HL-60 (cell line): ENCODE data around the gene KIAA1217.

Source experiments
- DNase-seq, 2 experiments: peaks; one replicate each; pipeline ENCODE4 v3.0.0-alpha.2; 2010 to 2020; ENCODE audit warnings: low read depth in 1 of 2, low spot score in 1 of 2
- H3K27ac ChIP-seq: fragments of 250-450 bp; sonication (Bioruptor Pico); replicated peaks from 2 replicates; pipeline ENCODE4 v1.5.1; 2020; ENCODE audit warnings: mild to moderate bottlenecking, moderate library complexity
- H3K27me3 ChIP-seq: fragments of 250-450 bp; sonication (Bioruptor Pico); 2 replicates; pipeline ENCODE4 v1.5.1; 2021; ENCODE audit warnings: mild to moderate bottlenecking, moderate library complexity; ENCODE audit not compliant: insufficient read depth, poor library complexity, severe bottlenecking
- H3K4me3 ChIP-seq: replicated peaks from 2 replicates; pipeline ENCODE4 v1.5.1; 2011; ENCODE audit warnings: mild to moderate bottlenecking, control low read depth, low read length; ENCODE audit not compliant: insufficient read depth
- CTCF ChIP-seq: IDR thresholded peaks from one replicate; pipeline ENCODE4 v1.5.1; 2011; ENCODE audit warnings: low read length, control low read depth, inconsistent platforms; ENCODE audit not compliant: insufficient read depth
- GABPA ChIP-seq: IDR thresholded peaks from 2 replicates; pipeline ENCODE4 v1.6.1; 2012; ENCODE audit warnings: low read depth
- POLR2AphosphoS5 ChIP-seq: IDR thresholded peaks from 2 replicates; pipeline ENCODE4 v1.6.1; 2012; ENCODE audit warnings: low read depth
- REST ChIP-seq: IDR thresholded peaks from 2 replicates; pipeline ENCODE4 v1.6.1; 2012; ENCODE audit warnings: low read depth; ENCODE audit not compliant: insufficient replicate concordance
- SPI1 ChIP-seq: IDR thresholded peaks from 2 replicates; pipeline ENCODE4 v1.6.1; 2012; ENCODE audit warnings: low read depth, mild to moderate bottlenecking, borderline replicate concordance

The KIAA1217 gene

GRCh38 chr10:24568042-24568441, 359.1 kb downstream of the KIAA1217 start:
- no peak for TF ChIP-seq SPI1
- TF ChIP-seq GABPA: no peak
- TF ChIP-seq REST: no peak
- no peak for TF ChIP-seq POLR2AphosphoS5
- TF ChIP-seq CTCF: no peak
- no peaks in the 10 kb centered on the region for H3K27me3 ChIP-seq
- no peak for DNase-seq
- H3K27ac ChIP-seq: no peak overlapping the region
- no peak overlapping the region for H3K4me3 ChIP-seq

- Histone ChIP-seq H3K27me3 (no peaks in the 10 kb centered on the region), H3K4me3 (no peak overlapping the region), H3K27ac (no peak overlapping the region)
- no peak for DNase-seq
- TF ChIP-seq POLR2AphosphoS5: no peak
These were observed 360.4 kb downstream of the KIAA1217 start for GRCh38 chr10:24569330-24569796.

GRCh38 chr10:24569828-24570657, 361.1 kb downstream of the KIAA1217 start:
- DNase-seq: no peak
- H3K27ac ChIP-seq: no peak overlapping the region

More at GRCh38 chr10:24569828-24570657, 361.1 kb downstream of the KIAA1217 start:
- Histone ChIP-seq H3K27me3 (no peaks in the 10 kb centered on the region), H3K4me3 (no peak overlapping the region)
- no peak for TF ChIP-seq SPI1
- TF ChIP-seq POLR2AphosphoS5: no peak
- TF ChIP-seq GABPA: no peak
- no peak for TF ChIP-seq CTCF
- TF ChIP-seq REST: no peak
